ENCODE results near the gene SLC38A11. TPM values are rescaled to one million over a fixed set of nuclear protein-coding genes. Genes with fewer than 3 reads are reported as not detected.

The SLC38A11 gene
- total and polyA plus RNA-seq, 2 of the 13 experiments (the other 11 are each of a cell fraction or from before 2014, with no cell fraction given): 14.0 to 14.3 TPM

DNA sequence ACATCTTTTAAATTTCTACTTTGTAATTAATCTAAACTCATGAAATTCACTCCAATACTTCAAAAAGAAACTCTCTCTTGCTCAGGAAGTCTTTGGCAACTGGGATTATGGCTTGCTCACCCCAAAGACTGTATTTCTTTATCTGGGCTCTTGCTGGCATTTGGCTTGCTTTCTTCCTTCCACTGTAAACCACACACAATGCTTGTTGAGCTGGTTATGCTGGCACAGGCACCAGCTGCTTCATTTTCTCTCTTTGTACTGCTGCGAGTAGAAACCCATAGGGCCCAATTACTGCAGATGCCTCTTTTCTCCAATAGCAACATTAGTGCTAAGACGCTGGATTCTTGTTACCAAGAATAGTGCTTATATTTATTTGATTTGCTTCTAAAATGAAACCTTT lies 51.4 kb downstream of the SLC38A11 start (continued):
- TF ChIP-seq BCLAF1 (IDR thresholded peaks at IDR 0.05) (no peak), ZNF839 (CRISPR knock-in tag; IDR thresholded peaks at IDR 0.05; ENCODE audit: borderline replicate concordance) (no peak), KLF13 (CRISPR knock-in tag; IDR thresholded peaks at IDR 0.05) (no peak), ZNF598 (CRISPR knock-in tag; IDR thresholded peaks at IDR 0.05; ENCODE audit: borderline replicate concordance) (no peak)

- H2AFZ ChIP-seq (ENCODE audit: low read length): no peak overlapping the region
- ATAC-seq (no peak), FAIRE-seq (no peak), DNase-seq (ENCODE audit: low spot score) (no peak)
- POLR2A ChIA-PET: interaction anchor here (1.3 to 1.4 kb wide), 2 partner anchors 15 to 24 kb away, joined by 3 to 4 read pairs; no protein-coding TSS in a partner anchor
- H3K27me3 ChIP-seq (ENCODE audit: control insufficient read depth in 1 of 2, insufficient read depth in 2 of 2, low read length in 2 of 2): no peaks in the 10 kb centered on the region
- H3K4me1 ChIP-seq (ENCODE audit: insufficient read depth, low read length): peaks cover 11% of the 10 kb centered on the region
- no peaks in the 10 kb centered on the region for H4K20me1 ChIP-seq (ENCODE audit: insufficient read depth, low read length)
- H3K4me2 ChIP-seq (ENCODE audit: low read depth, low read length): no peak overlapping the region
- no peak overlapping the region for H3K4me3 ChIP-seq (replicated peaks in 1 of 3; ENCODE audit: insufficient read depth in 1 of 3, low read depth in 2 of 3, low read length in 3 of 3)
- TF ChIP-seq TOPORS (CRISPR knock-in tag; IDR thresholded peaks at IDR 0.05): no peak
- TF ChIP-seq, protein P1, sequence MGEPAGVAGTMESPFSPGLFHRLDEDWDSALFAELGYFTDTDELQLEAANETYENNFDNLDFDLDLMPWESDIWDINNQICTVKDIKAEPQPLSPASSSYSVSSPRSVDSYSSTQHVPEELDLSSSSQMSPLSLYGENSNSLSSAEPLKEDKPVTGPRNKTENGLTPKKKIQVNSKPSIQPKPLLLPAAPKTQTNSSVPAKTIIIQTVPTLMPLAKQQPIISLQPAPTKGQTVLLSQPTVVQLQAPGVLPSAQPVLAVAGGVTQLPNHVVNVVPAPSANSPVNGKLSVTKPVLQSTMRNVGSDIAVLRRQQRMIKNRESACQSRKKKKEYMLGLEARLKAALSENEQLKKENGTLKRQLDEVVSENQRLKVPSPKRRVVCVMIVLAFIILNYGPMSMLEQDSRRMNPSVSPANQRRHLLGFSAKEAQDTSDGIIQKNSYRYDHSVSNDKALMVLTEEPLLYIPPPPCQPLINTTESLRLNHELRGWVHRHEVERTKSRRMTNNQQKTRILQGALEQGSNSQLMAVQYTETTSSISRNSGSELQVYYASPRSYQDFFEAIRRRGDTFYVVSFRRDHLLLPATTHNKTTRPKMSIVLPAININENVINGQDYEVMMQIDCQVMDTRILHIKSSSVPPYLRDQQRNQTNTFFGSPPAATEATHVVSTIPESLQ (CRISPR knock-in tag; conservative IDR thresholded peaks at IDR 0.05): no peak
- no peak for TF ChIP-seq MAFF (IDR thresholded peaks at IDR 0.05; ENCODE audit: low read depth, low read length)
- TF ChIP-seq SMAD1 (CRISPR knock-in tag; IDR thresholded peaks at IDR 0.05; ENCODE audit: borderline replicate concordance, low read depth): no peak
- CTCF ChIA-PET (ENCODE audit: low intra/inter-chr PET ratio, low total read pairs): no interaction called here
- H3K9me3 ChIP-seq (ENCODE audit: low read length): no peaks in the 10 kb centered on the region
- H3K36me3 ChIP-seq (replicated peaks in 1 of 2; ENCODE audit: control insufficient read depth in 1 of 2, insufficient read depth in 2 of 2, low read length in 2 of 2): no peaks in the 10 kb centered on the region
- no TSS peak for BruUV-seq (replicated peaks)
- no peaks in the 10 kb centered on the region for H3K79me2 ChIP-seq (ENCODE audit: insufficient read depth, low read length)
- intact Hi-C loops (cut with micrococcal nuclease; ENCODE audit: unreplicated experiment): no loop called here
- no peak overlapping the region for H3K27ac ChIP-seq (ENCODE audit: extremely low read length, insufficient read depth, low read length)
- no peak overlapping the region for H3K9ac ChIP-seq (ENCODE audit: insufficient read depth, low read depth, low read length)
- in situ Hi-C loops (cut with HindIII; ENCODE audit: extremely low pct_ligation_motif_present, low pct_unique_long_range_greater_than_20kb): no loop called here
Measured at GRCh38 chr2:164903204-164903603, 52.1 kb downstream of the SLC38A11 start.

Measured in HepG2 (cell line).